ENCODE results near the gene PPHLN1.
A peak's percentile ranks its signal among the peaks of the same experiment; 100 is the strongest.

The PPHLN1 gene

DNA sequence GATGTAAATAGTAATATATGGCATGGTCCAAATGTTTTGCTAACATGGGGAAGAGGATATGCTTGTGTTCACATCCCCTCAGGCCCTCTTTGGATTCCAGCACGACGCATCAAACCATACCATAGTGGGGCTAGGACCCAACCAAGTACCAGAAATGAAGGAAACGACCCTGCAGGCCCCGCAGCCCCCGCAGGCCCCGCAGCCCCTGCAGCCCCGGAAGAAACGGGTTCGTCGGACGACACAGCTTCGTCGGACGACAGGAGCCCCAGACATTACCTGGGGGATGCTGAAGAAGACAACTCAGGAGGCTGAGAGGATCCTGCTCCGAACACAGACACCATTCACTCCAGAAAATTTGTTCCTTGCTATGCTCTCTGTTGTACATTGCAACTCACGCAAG is 119.9 kb downstream of the PPHLN1 start:
- no peak for DNase-seq

DNA sequence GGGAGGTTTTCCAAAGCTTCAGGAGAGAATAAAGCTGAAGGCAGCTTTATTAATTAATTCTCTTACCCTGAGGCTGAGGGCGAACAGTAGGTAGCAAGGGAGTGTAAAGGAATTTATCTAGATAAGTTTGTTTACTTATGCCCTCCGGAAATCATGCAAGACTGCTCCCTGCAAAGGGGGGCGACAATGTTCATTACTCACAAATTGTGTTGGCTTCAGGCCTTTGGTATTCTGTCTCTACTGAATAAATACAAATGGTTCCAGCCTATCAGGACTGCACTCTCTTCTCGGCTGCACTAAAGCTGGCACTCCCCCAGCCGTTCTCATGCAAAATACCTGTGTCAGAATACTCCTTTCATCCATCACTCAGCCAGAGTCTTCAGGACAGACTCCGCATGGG is 120.8 kb downstream of the PPHLN1 start:
- no peak for DNase-seq

DNA sequence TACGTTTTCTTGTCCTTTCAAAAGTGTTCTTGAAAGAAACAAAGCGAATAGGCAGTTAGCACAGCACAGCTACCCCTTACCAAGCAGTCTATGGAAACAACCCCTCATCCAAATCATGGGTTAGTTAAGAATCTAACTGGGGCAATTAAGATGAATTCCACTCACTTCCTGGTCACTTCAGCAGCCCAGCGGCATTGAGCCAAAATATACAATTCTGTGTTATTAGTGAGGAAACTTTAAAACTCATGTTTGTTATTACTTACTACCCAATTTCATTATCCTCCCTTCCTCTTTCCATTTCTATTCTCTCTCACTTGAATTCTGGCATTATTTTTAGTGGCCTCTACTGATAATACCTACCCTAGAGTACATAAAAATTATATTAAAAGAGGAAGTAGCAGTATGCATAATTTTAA is 121.4 kb downstream of the PPHLN1 start:
- DNase-seq, result no peak

DNA sequence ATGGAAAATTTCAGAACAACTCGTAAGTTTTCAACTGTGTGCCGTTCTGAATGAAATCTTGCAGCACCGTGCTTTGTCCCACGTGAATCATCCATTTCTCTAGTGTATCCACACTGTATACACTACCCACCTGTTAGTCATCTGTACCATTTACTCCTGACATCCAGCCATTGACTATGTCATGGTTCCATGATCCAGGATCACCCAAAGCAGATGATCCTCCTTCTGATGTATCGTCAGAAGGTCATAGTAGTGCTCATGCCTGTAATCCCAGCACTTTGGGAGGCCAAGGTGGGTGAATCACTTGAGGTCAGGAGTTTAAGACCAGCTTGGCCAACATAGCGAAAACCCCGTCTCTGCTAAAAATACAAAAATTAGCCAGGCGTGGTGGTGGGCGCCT is 122.9 kb downstream of the PPHLN1 start:
- no peak for DNase-seq

DNA sequence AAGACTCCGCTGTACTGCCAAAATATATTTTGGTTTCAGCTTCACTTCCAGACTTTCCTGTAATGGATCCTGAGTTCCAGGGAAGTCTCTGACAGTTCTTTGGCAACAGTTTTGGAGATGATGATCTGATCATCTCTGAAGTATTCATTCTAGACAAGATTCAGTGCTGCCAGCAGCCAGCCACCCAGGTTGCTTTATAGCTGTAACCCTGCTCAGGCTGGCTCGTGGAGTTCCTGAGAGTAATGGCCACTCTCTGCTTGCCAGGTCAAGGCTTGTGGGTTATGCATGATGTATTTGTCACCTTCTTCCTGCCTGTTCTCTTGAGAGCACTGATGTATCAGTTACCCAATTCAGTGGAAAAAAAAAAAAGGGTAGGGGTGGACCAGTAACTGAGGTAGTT is 124.3 kb downstream of the PPHLN1 start:
- DNase-seq, result no peak

DNA sequence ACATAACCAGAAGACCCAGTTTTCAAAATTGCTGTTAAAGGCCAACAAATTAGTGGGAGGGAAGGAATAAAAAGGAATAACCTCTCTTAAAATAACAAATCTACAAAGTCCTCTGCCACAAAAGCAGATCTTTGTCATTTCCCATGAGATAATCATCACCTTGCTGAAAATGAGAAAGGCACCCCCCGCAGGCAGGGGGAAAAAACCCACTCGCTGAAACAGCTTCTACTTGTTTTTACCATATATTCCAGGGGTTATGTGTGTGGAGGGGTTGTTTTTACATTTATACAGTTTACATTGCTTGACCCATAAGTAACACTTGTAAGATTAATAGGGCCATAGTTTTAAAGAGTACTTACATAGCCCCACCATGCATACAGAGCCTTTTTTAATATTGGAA is 132.6 kb downstream of the PPHLN1 start:
- DNase-seq, result no peak

DNA sequence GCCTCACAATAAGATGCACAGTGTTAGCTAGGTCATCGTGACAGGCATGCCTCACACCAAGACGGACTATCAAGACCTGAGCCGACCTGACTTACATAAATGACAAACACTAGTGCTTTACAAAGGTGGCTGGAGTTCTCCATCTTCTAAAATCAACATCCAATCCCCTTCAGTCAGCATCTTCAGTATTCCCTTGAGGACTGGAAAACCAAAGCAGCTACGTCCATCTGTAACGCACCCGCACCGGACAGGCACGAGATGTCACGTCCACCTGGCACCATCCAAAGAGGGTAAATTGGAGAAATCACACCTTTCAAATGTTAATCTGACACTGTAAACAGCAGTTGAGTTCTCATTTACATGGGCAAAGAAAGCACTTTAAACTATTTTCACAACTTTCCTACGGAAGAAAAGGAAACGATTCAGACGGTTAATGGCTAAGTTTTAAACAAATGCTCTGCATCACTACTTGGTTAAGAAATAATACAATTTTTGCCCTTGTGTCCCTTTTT is 133.4 kb downstream of the PPHLN1 start:
- no peak for DNase-seq

DNA sequence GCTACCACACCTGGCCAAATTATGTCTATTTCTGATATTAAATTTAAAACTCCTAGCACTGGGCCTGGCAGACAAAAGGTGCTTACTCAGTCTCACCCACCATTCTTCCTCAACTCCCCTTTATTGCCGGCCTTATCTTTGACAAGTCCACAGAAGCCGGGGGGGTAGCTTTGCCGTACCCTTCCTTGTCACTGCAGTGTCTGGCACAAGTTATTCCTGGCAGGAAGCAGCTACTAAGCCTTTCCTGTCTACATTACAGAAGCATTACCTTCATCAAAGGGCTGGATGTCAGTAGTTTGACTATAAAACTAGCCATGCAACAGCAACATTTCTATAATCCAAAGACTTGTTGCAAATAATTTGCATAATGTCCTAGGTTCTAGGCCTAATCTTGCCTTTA is 136.5 kb downstream of the PPHLN1 start:
- DNase-seq, result no peak

DNA sequence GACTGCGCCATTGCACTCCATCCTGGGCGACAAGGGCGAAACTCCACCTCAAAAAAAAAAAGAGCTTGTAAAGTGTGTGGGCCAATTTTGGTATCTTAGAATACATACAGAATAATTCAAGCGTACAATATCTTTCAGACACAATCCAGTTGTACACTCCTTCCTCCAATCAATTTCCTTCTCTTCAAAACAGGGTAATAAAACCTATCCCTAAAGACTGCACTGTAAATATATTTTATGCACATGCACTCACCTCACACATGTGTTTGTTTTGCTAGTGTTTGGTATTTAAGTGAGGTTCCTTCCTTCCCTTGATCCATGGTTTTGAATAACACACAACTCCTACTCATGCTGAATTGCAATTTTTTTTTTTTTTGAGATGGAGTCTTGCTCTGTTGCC is 137.7 kb downstream of the PPHLN1 start:
- DNase-seq, result no peak

DNA sequence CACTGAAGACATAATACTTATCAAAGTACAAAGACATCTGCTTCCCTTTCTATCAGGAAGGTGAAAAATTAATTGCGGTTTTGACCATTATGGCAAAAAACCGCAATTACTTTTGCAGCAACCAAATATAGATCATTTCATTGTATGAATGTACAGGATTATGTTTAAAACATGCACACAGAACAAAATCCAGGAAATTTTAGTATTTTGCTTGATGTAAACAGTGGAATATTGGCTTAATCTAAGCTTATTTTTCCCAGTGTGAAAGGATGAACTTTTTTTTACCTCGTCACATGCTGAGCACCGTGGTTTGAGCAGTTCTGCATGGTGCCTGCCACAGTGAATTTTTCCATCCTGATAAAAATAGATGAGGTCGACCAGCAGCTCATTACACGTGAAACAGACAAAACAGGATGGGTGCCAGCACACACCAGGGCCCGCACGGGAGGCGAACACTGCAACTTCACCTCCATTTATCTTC is 142.4 kb downstream of the PPHLN1 start:
- DNase-seq, result peak; percentile 65

DNA sequence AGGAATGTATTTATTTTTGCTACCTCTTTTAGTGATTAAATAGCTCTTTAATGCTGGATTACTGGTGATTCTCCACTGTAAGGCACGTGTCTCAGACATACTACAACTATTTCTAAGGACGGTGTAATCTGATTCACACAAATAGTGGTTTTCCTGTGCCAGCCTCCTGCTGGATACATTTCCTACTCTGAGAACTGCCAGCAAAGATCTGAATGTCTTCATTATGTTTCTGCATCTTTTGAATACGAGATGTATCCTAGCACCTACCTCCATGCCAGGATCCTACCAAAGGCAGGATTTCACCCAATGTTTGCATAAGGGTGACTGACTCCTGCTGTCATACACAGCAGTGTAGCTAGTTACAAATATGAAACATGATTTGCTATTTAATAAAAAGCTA is 143.0 kb downstream of the PPHLN1 start:
- peak; percentile 43 for DNase-seq

DNA sequence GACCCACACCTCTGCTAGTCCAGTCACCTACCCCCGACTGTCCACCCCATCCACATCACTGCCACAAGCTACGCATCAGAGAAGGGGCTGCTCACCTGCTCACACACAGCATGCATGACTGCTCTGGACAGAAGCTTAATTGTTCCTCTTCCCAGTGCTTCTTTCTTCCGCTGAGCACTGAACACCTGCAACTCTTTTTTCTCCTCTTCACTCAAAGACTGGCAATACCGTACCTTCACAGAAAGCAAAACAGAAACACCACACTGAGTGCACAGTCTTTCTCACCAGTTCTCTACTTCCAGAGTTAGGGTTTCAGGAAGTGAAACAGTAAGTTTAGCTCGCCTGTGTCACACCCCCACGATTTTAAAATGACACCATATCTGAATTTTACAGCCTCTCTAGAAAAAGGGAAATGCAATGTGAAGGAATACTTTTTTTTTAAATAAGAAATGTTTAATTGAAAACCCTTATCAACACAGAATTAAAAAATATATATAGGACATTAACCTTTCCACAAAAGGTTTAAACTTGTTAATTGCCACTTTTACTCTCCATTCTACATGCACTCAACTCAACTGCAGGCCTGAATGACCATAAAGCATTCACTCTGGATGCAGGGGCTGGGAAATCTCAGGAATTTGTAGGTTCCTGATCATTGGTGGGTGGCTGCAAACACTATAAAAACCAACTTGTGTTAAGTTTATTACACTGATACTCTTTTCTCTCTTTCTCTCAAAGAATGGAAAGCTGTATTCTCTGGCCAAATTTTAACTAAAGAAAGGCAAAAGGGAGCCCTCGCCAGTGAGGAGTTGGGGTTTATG is 143.6 kb downstream of the PPHLN1 start:
- peak; percentile 54 for DNase-seq

DNA sequence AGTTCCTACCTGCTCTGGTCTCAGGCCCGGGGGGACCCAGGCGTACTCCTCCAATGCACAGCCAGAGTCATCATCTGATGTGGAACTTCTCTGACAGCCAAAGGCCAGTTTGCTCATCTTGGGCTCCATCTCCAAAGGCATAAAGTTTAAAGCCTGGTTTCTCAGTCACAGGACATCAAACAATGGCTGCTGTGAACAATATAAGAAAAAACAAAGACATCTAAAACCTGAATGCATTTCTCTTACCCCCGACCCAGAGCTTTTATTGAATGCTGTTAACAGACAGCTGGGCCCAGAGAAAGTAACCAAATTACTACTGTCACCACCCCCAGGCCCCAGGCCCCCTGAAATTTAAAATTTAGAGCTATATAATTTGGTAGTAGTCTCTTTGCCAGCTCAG is 146.4 kb downstream of the PPHLN1 start:
- DNase-seq, result no peak

DNA sequence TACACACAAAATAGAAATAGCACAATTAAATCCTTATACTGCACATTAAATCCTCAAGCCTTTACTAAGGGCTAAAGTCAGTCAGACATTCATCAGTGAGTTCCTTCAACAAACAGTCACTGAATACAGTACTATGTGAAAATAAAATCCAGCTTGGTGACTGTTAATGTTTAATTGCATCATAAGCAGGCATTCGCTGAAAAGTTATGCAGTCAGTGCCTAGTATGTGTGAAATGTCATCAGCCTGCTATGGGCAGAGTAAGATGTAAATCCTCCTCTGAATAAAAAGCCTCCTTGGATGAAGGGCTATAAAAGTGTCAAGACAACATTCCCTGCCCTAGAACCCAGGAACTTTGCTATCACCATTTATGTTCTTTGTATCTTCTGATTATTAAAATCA is 147.2 kb downstream of the PPHLN1 start:
- DNase-seq, result no peak

DNA sequence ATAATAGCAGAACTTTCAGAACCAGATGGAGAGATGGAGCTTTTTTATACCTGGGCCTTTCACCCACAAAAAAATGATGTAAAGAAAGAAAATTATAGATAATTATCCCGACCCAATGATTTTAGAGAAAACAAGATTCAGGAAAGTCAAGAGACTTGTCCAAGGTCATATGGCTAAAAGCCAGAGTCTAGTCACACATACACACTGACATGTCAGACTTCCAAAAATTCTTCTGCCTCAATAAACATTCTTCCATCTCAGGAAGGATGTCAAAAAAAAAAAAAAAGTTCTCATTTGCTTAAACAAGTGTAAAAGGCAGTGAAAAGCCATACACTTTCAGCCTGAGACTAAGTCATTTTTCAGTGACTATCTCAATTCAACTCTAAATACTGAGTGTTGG is 147.6 kb downstream of the PPHLN1 start:
- no peak for DNase-seq

DNA sequence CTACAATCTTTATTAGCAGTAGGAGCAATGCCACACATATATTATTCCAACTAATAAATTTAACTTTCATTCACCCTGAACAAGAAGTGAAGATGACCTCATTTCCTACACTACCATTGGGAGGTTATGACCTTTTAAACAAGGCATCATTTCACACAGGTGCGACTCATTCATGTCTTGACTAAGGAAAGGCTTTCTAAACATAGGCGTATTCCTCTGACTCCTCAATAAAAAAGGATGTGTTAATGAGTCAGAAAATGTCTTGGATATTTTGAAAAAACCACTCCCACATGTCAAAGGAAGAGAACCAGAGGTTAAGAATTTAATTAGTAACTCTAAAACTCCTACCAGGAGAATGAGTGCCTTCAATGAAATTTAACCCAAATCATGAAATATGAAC is 148.4 kb downstream of the PPHLN1 start:
- DNase-seq, result no peak

DNA sequence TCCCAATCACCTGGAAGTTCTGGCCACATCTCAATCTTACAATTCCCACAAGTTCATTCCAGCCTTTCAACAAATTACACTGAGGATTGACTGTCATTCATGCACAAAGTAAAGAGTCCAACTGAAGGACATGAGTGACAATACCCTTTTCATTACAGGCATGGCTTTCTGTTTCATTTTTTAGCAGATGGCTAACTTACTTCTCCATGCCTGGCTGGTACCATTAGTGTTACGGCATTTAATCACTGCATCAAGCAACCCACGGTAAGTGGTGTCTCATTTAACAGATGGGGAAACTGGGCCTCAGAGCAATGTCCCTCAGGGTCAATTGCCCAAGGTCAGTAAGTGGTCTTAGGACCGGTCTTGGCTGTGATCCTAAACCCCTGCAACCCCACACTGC is 149.1 kb downstream of the PPHLN1 start:
- DNase-seq, result no peak

DNA sequence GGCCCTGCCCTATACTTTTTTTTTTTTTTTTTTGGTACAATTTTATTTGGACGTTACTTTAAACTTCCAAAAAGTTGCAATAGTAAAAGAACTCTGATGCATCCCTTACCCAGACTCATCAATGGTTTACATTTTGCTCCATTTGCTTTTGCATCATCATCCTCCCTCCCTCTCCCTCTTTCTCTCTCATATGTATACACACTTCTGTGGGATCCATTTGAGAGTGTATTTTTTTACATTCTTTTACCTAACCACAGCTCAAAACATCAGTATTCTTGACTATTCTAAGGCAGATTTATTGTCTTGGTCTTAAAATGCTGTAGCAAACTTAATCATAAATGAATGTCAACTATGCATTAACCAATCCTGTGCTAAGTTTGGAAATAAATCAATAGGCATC is 152.0 kb downstream of the PPHLN1 start:
- no peak for DNase-seq

DNA sequence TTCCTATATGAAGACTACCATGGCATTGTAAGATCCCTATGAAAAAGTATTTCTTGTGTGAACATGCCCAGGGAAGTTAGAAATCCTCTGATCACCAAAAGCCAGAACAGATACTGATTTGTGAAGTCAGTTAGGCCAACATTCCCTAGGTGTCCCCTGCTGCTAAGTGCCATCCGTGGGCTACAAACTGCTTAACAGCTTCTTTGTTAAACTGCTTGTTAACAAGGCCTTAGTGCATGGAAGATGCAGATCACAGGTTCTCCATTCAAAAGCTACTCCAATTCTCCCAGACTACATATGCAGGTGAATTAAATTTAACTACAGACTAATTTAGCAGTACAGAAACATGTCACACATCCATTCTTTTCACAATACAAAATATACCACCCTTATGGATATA is 155.4 kb downstream of the PPHLN1 start:
- DNase-seq, result no peak

DNA sequence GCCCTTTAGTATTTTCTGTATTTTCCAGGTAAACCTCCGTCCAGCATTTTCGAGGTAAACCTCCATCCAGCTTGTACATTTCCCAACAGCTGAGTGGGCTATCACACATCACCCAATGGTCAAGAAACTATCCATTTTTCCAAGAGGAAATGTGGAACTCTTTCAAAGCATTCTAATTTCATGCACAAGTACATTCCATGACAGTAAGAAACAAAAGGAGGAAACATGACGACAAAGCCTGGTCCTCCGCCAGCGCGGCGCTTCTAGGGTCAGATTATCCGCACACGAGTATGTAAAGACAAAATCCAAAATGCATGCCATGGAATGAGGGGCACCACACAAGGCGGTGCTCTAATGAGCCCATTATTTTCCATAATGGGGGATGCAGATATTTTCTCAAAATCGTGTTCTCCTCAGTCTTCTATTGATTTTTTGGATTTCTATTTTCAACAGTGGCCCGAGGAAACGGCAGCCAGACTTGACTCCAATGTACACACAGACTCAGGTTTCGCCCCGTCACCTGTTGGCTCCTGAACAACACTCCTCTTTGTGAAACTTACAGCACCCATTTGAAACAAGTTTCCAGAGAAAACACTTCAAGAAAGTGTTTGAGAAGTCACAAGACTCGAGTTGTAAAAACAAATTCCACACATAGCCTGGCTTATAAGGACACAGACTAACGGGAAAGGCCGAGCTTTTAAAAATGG is 156.2 kb downstream of the PPHLN1 start:
- DNase-seq, result peak; percentile 11

DNA sequence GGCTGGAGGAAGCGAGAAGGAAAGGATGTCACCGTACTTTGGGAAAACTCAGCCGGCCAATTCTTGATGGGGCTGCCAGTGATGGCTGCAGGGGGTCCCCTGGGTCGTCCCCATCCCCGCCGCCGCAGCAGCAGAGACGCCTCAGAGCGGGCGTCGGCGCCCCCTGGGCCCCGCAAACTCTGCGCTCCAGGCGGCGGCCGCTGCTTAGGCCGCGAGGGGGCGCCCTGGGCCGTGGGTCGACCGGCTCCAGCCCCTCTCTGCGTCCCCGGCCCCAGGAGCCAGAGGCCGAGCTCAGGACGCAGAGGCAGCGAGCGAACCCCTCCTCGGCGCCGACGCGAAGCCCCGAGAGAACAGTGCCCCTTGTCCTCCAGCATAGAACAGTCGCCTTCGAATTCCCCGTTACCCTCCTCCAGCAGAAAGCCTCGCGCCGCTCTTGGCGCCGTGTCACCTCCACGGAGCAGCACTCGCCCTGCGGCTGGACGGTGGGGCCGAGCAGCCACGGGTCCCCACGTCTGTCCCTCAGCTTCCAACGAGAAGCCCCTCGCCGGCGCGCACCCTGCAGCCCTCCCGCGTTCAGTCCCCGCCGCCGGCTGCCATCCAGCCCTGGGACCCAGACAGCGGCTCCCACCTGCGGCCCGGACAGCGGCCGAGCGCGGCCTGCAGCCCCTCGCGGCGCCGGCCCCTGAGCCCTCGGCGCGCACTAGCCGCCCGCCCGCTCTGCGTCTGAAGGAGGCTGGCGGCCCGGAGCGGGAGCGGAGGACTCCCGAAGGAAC is 157.0 kb downstream of the PPHLN1 start:
- peak; percentile 71 for DNase-seq

DNA sequence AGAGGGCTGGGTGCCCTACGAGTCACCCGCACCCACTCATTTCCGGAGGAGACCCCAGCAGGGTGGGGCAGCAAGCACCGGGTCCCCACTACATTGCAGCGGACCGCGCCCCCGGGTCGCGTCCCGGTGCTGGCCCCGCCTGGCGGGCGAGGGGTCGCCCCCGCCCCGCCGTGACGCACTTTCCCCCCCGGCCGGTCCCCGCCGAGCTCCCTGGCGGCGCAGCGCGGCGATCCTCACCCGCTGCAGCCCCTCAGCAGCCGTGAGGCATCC is 157.5 kb downstream of the PPHLN1 start:
- no peak for DNase-seq

DNA sequence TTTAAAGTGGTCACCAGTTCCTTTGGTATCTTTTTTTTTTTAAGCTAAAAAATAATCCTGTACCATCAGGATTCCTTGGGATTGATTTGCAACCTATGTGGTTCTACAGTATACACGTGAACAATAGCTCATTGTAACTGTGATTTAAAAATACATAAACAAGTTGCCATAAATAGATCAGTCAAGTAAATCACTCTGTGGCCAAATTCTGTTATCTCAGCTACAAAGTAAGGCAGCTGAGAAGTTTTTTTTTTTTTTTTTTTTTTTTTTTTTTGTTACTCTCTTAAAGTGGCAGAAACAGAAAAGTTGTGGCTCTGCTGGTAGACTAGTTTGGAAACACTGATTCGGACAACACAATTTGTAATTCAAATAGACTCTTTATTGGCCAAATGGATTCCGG is 159.0 kb downstream of the PPHLN1 start:
- peak; percentile 41 for DNase-seq

DNA sequence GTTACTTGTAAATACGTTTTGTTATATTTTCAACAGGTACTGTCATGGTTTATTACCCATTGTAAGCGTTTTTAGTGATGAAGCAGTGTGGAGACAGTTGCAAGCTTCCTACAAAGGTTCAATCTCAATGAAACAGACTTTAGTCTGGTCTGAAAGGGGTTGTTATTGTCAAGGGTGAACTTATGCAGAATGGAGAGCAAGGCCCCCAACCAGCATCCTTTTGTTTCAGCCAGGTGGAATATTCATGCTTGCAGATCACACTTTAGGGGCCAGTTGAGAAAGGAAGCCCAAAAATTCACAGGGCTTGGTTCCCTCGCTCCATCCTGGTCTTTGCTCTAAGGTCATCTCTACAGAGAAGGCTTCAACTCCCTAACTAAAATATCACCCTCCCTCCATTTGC is 159.9 kb downstream of the PPHLN1 start:
- DNase-seq, result no peak
